HepG2 (cell line): ENCODE measurements around the gene GLTPD2. TPM values are rescaled to one million over a fixed set of nuclear protein-coding genes. Genes with fewer than 3 reads are reported as not detected.
A peak's percentile ranks its signal among the peaks of the same experiment; 100 is the strongest.

ENCODE experiments used
- ERF ChIP-seq: IDR thresholded peaks from 2 replicates; pipeline ENCODE4 v1.6.1; 2018; ENCODE audit warnings: missing biosample characterization, missing genetic modification reagents
- GLMP ChIP-seq: sonication (generic); formaldehyde crosslinking; IDR thresholded peaks from 2 replicates; pipeline ENCODE4 v1.9.0; 2021; ENCODE audit warnings: missing genetic modification reagents, mild to moderate bottlenecking, borderline replicate concordance
- IKZF5 ChIP-seq: IDR thresholded peaks from 2 replicates; pipeline ENCODE4 v1.6.1; 2018; ENCODE audit warnings: missing genetic modification reagents, mild to moderate bottlenecking, missing compliant biosample characterization
- NR2F1 ChIP-seq, 2 experiments: fragments of 450-650 bp in 1 of 2; formaldehyde crosslinking in 1 of 2; IDR thresholded peaks; 2 replicates each; pipeline versions ENCODE4 v1.5.0 to v1.6.1; 2016 to 2020; ENCODE audit warnings: mild to moderate bottlenecking in 1 of 2, missing compliant biosample characterization in 1 of 2, missing genetic modification reagents in 1 of 2, moderate library complexity in 1 of 2
- ZBTB14 ChIP-seq: sonication (generic); formaldehyde crosslinking; IDR thresholded peaks from 2 replicates; pipeline ENCODE4 v1.4.0; 2020; ENCODE audit warnings: missing genetic modification reagents
- ZFP36L1 ChIP-seq: sonication (generic); formaldehyde crosslinking; IDR thresholded peaks from 2 replicates; pipeline ENCODE4 v1.8.0; 2022; ENCODE audit warnings: mild to moderate bottlenecking, missing genetic modification reagents, moderate library complexity
- ZNF557 ChIP-seq: sonication (generic); formaldehyde crosslinking; IDR thresholded peaks from 2 replicates; pipeline ENCODE4 v1.4.0; 2020; ENCODE audit warnings: missing genetic modification reagents
- polyA plus RNA-seq, 8 experiments: library from polyadenylated mRNA; depleted of rRNA in 3 of 8; stranded (reverse) in 7 of 8; unstranded in 1 of 8; fragments of >200 nt; fragmentation: Illumina TruSeq in 4 of 8; extraction: Trizol in 4 of 8; gene quantifications; 2 replicates each; pipeline versions ENCODE4 v1.2.1 to v1.2.3, GENCODE V29; 2011 to 2016; ENCODE audit warnings: low read depth in 4 of 8, missing spikeins in 1 of 8, mixed read lengths in 1 of 8; ENCODE audit not compliant: insufficient read depth in 1 of 8
- total RNA-seq, 5 experiments: library from RNA; depleted of rRNA; stranded (reverse); fragments of >200 nt; fragmentation: Illumina TruSeq; extraction: Trizol; gene quantifications; 2 replicates each; pipeline ENCODE4 v1.2.3, GENCODE V29; 2016; ENCODE audit warnings: low read depth in 1 of 5
- TF ChIP-seq, protein P1 (sequence below): sonication (generic); formaldehyde crosslinking; IDR thresholded peaks from 2 replicates; pipeline ENCODE4 v1.5.0; 2020; ENCODE audit warnings: mild to moderate bottlenecking, missing genetic modification reagents, borderline replicate concordance
- TF ChIP-seq, protein P2 (sequence below): sonication (generic); formaldehyde crosslinking; IDR thresholded peaks from 2 replicates; pipeline ENCODE4 v1.4.0; 2020; ENCODE audit warnings: missing genetic modification reagents
- TF ChIP-seq, protein P3 (sequence below): IDR thresholded peaks from 2 replicates; pipeline ENCODE4 v1.6.1; 2016; ENCODE audit warnings: low read depth, control low read depth
- TF ChIP-seq, protein P4 (sequence below): sonication (generic); formaldehyde crosslinking; IDR thresholded peaks from 2 replicates; pipeline ENCODE4 v1.5.0; 2020; ENCODE audit warnings: missing genetic modification reagents
- TF ChIP-seq, protein P5 (sequence below): sonication (generic); formaldehyde crosslinking; IDR thresholded peaks from 2 replicates; pipeline ENCODE4 v1.5.0; 2020; ENCODE audit warnings: missing genetic modification reagents, mild to moderate bottlenecking, borderline replicate concordance
- TF ChIP-seq, protein P6 (sequence below): sonication (generic); formaldehyde crosslinking; IDR thresholded peaks from 2 replicates; pipeline ENCODE4 v1.8.0; 2022; ENCODE audit warnings: missing genetic modification reagents, mild to moderate bottlenecking, borderline replicate concordance

The GLTPD2 gene
- total and polyA plus RNA-seq, 2 of the 13 experiments (the other 11 are each of a cell fraction or from before 2014, with no cell fraction given), result 7.5 to 12.9 TPM

DNA sequence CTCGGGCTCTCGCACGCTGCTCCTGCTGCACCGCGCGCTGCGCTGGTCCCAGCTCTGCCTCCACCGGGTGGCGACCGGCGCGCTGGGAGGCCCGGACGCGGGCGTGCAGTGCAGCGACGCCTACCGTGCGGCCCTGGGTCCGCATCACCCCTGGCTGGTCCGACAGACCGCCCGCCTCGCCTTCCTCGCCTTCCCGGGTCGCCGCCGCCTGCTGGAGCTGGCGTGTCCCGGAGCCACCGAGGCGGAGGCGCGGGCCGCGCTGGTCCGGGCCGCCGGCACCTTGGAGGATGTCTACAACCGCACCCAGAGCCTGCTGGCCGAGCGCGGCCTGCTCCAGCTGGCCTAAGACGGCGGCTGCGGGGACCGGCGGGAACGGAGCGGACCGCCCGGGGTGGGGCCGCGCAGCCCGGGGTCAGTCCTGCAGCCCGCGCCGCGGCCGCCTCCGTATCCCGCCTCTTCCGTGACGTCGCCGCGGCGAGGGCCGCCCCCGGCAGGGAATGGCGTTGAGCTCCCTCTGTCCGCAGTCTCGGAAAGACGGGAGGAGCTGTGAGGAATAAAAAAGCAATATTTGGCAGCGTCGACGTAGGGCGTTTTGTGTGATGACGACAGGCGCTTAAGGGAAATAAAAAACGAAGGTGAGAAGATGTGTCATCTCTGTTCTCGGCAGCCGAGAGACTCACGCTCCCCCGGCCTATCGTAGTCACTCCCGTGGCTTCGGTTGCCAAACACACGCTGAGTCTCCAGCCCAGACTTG lies 1.4 kb downstream of the GLTPD2 start (continued):
- TF ChIP-seq, protein P1, sequence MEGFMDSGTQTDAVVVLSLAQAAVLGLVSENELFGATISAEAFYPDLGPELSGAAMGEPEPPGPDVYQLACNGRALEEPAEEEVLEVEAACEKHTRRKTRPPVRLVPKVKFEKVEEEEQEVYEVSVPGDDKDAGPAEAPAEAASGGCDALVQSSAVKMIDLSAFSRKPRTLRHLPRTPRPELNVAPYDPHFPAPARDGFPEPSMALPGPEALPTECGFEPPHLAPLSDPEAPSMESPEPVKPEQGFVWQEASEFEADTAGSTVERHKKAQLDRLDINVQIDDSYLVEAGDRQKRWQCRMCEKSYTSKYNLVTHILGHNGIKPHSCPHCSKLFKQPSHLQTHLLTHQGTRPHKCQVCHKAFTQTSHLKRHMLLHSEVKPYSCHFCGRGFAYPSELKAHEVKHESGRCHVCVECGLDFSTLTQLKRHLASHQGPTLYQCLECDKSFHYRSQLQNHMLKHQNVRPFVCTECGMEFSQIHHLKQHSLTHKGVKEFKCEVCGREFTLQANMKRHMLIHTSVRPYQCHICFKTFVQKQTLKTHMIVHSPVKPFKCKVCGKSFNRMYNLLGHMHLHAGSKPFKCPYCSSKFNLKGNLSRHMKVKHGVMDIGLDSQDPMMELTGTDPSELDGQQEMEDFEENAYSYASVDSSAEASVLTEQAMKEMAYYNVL, result no peak
- TF ChIP-seq ZNF557 (no peak), ZFP36L1 (no peak), IKZF5 (no peak), NR2F1 (CRISPR knock-in tag; IDR thresholded peaks at IDR 0.05) (no peak), GLMP (CRISPR knock-in tag) (0 out of 2 replicates have a peak, but pooled peaks have one; percentile 36), ZBTB14 (CRISPR knock-in tag) (peak; percentile 43; the same call in 1 of the 2 replicates), ERF (CRISPR knock-in tag) (peak; percentile 61; the same call in 1 of the 2 replicates)
- TF ChIP-seq, protein P2, sequence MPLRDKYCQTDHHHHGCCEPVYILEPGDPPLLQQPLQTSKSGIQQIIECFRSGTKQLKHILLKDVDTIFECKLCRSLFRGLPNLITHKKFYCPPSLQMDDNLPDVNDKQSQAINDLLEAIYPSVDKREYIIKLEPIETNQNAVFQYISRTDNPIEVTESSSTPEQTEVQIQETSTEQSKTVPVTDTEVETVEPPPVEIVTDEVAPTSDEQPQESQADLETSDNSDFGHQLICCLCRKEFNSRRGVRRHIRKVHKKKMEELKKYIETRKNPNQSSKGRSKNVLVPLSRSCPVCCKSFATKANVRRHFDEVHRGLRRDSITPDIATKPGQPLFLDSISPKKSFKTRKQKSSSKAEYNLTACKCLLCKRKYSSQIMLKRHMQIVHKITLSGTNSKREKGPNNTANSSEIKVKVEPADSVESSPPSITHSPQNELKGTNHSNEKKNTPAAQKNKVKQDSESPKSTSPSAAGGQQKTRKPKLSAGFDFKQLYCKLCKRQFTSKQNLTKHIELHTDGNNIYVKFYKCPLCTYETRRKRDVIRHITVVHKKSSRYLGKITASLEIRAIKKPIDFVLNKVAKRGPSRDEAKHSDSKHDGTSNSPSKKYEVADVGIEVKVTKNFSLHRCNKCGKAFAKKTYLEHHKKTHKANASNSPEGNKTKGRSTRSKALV (CRISPR knock-in tag), result no peak; the same call in 1 of the 2 replicates
- TF ChIP-seq, protein P3, sequence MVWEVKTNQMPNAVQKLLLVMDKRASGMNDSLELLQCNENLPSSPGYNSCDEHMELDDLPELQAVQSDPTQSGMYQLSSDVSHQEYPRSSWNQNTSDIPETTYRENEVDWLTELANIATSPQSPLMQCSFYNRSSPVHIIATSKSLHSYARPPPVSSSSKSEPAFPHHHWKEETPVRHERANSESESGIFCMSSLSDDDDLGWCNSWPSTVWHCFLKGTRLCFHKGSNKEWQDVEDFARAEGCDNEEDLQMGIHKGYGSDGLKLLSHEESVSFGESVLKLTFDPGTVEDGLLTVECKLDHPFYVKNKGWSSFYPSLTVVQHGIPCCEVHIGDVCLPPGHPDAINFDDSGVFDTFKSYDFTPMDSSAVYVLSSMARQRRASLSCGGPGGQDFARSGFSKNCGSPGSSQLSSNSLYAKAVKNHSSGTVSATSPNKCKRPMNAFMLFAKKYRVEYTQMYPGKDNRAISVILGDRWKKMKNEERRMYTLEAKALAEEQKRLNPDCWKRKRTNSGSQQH (CRISPR knock-in tag), result no peak
- TF ChIP-seq, protein P4, sequence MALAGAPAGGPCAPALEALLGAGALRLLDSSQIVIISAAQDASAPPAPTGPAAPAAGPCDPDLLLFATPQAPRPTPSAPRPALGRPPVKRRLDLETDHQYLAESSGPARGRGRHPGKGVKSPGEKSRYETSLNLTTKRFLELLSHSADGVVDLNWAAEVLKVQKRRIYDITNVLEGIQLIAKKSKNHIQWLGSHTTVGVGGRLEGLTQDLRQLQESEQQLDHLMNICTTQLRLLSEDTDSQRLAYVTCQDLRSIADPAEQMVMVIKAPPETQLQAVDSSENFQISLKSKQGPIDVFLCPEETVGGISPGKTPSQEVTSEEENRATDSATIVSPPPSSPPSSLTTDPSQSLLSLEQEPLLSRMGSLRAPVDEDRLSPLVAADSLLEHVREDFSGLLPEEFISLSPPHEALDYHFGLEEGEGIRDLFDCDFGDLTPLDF (CRISPR knock-in tag), result peak; percentile 60
- TF ChIP-seq, protein P5, sequence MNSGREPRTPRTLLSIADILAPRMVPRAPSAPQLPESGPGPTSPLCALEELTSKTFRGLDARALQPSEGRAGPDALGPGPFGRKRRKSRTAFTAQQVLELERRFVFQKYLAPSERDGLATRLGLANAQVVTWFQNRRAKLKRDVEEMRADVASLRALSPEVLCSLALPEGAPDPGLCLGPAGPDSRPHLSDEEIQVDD (CRISPR knock-in tag), result no peak
- TF ChIP-seq, protein P6, sequence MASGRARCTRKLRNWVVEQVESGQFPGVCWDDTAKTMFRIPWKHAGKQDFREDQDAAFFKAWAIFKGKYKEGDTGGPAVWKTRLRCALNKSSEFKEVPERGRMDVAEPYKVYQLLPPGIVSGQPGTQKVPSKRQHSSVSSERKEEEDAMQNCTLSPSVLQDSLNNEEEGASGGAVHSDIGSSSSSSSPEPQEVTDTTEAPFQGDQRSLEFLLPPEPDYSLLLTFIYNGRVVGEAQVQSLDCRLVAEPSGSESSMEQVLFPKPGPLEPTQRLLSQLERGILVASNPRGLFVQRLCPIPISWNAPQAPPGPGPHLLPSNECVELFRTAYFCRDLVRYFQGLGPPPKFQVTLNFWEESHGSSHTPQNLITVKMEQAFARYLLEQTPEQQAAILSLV (CRISPR knock-in tag), result peak; percentile 43; the same call in 1 of the 2 replicates
